GM12878 (cell line): ENCODE results near the gene PHKB. TPM values are rescaled to one million over a fixed set of nuclear protein-coding genes. Genes with fewer than 3 reads are reported as not detected.

ENCODE experiments used
- ATAC-seq: fragments of 200-7000 bp; cut with Tn5 transposase; 3 replicates; pipeline ENCODE4 v1.9.1; 2020; ENCODE audit warnings: mild to moderate bottlenecking, moderate library complexity
- BruUV-seq: library from RNA; stranded (reverse); fragments of 400-500 nt; replicated peaks from 2 replicates; lab custom pipeline; 2021; lab: Mats Ljungman, UMichigan
- CTCF ChIA-PET: fragments of 300-600 bp; sonication (Branson Sonifier 250); formaldehyde crosslinking; extraction: SDS; loops from one replicate; lab custom pipeline; 2021; ENCODE audit warnings: inconsistent platforms; lab: Yijun Ruan, JAX
- POLR2A ChIA-PET: fragments of 350-600 bp; formaldehyde crosslinking; extraction: SDS; loops from one replicate; lab custom pipeline; 2021; ENCODE audit warnings: inconsistent platforms; lab: Charles Lee
- RAD21 ChIA-PET: fragments of 300-600 bp; sonication (Branson Sonifier 250); formaldehyde crosslinking; loops from one replicate; lab custom pipeline; 2023; ENCODE audit warnings: antibody characterized with exemption; ENCODE audit not compliant: unreplicated experiment; lab: Charles Lee
- SMC1A ChIA-PET: fragments of 300-600 bp; sonication (Branson Sonifier 250); formaldehyde crosslinking; loops from one replicate; lab custom pipeline; 2023; ENCODE audit not compliant: unreplicated experiment, uncharacterized antibody; lab: Charles Lee
- DNase-seq: peaks from one replicate; pipeline ENCODE4 v3.0.0-alpha.2; 2011; ENCODE audit warnings: low read depth, low spot score
- FAIRE-seq: peaks from 3 replicates; lab custom pipeline; 2011; peaks lifted over from hg19 to GRCh38; lab: Jason Lieb, UNC
- H2AFZ ChIP-seq: 2 replicates; pipeline ENCODE4 v1.6.0; 2011; ENCODE audit warnings: low read depth, low read length, control low read depth; ENCODE audit not compliant: control insufficient read depth
- H3K27ac ChIP-seq: 2 replicates; pipeline ENCODE4 v1.5.1; 2011; ENCODE audit warnings: control low read depth; ENCODE audit not compliant: control insufficient read depth, insufficient read depth
- H3K27me3 ChIP-seq, 2 experiments: replicated peaks in 1 of 2; 2 replicates each; pipeline versions ENCODE4 v1.6.0 to v1.6.1; 2011; ENCODE audit warnings: low read length in 1 of 2; ENCODE audit not compliant: control insufficient read depth in 2 of 2, insufficient read depth in 2 of 2
- H3K36me3 ChIP-seq, 2 experiments: 2 replicates each; pipeline ENCODE4 v1.5.1; 2011; ENCODE audit warnings: low read length in 1 of 2; ENCODE audit not compliant: control insufficient read depth in 2 of 2, insufficient read depth in 2 of 2
- H3K4me1 ChIP-seq: 2 replicates; pipeline ENCODE4 v1.6.1; 2011; ENCODE audit warnings: mild to moderate bottlenecking, low read length, moderate library complexity, mixed read lengths; ENCODE audit not compliant: control insufficient read depth, insufficient read depth
- H3K4me2 ChIP-seq: 2 replicates; pipeline ENCODE4 v1.6.0; 2011; ENCODE audit warnings: control low read depth; ENCODE audit not compliant: control insufficient read depth, insufficient read depth
- H3K4me3 ChIP-seq: fragments of 200-600 bp; sonication (generic); 2 replicates; pipeline ENCODE4 v1.5.1; 2016
- H3K79me2 ChIP-seq: 2 replicates; pipeline ENCODE4 v1.6.0; 2011; ENCODE audit warnings: low read length; ENCODE audit not compliant: control insufficient read depth, insufficient read depth
- H3K9ac ChIP-seq: 2 replicates; pipeline ENCODE4 v1.8.0; 2011; ENCODE audit warnings: low read length, control low read depth, mixed read lengths; ENCODE audit not compliant: control insufficient read depth, insufficient read depth
- H3K9me3 ChIP-seq: replicated peaks from 3 replicates; pipeline ENCODE4 v1.5.1; 2011; ENCODE audit warnings: mild to moderate bottlenecking, low read length; ENCODE audit not compliant: control insufficient read depth, insufficient read depth
- H4K20me1 ChIP-seq: 2 replicates; pipeline ENCODE4 v1.6.0; 2011; ENCODE audit not compliant: control insufficient read depth, insufficient read depth
- BMI1 ChIP-seq: fragments of 450-650 bp; IDR thresholded peaks from 2 replicates; pipeline ENCODE4 v1.6.1; 2016; ENCODE audit warnings: mild to moderate bottlenecking, moderate library complexity, borderline replicate concordance
- CBX3 ChIP-seq: fragments of 200-600 bp; sonication (generic); IDR thresholded peaks from 2 replicates; pipeline ENCODE4 v1.6.1; 2016; ENCODE audit warnings: low read depth, borderline replicate concordance
- FOXK2 ChIP-seq: fragments of 450-650 bp; IDR thresholded peaks from 2 replicates; pipeline ENCODE4 v1.6.1; 2017; ENCODE audit warnings: mild to moderate bottlenecking, moderate library complexity
- KAT2A ChIP-seq: conservative IDR thresholded peaks from 2 replicates; pipeline ENCODE4 v1.6.1; 2011; ENCODE audit warnings: low read depth, low read length; ENCODE audit not compliant: control insufficient read depth
- MTA3 ChIP-seq: IDR thresholded peaks from 2 replicates; pipeline ENCODE4 v1.6.1; 2012; ENCODE audit warnings: low read length, inconsistent platforms, borderline replicate concordance
- WGBS: methylation state at CpG from one replicate; pipeline ENCODE4 v1.1.6; 2016; ENCODE audit warnings: low lambda C conversion rate; ENCODE audit not compliant: insufficient replicate concordance, insufficient coverage; ENCODE audit errors: missing lambda C conversion rate; 5-methylcytosine and 5-hydroxymethylcytosine counted together
- in situ Hi-C: fragments of 300-500 bp; cut with MboI; formaldehyde crosslinking; loops from 9 replicates; pipeline ENCODE4 v1.14.3; 2018; ENCODE audit warnings: mixed read lengths
- intact Hi-C: fragments of 100-400 bp; cut with micrococcal nuclease; formaldehyde crosslinking; loops from one replicate; pipeline ENCODE4 v1.14.2; 2022; ENCODE audit not compliant: unreplicated experiment
- polyA plus RNA-seq, 11 experiments: library from polyadenylated mRNA; depleted of rRNA in 4 of 11; unstranded in 6 of 11; stranded (reverse) in 5 of 11; fragments of >200 nt; fragmentation: Nextera tagmentation in 4 of 11; fragmentation: Illumina TruSeq in 1 of 11; extraction: Ambion mirVana in 4 of 11; extraction: Trizol in 1 of 11; gene quantifications; 1 replicate in 1 of 11; 2 replicates in 10 of 11; pipeline versions ENCODE4 v1.2.1 to v1.2.3, GENCODE V29; 2011 to 2016; ENCODE audit warnings: inconsistent platforms in 2 of 11, missing spikeins in 2 of 11, low read depth in 1 of 11
- total RNA-seq, 4 experiments: library from RNA; depleted of rRNA in 3 of 4; stranded (reverse); fragments of >200 nt in 3 of 4; fragmentation: Illumina TruSeq in 1 of 4; extraction: Trizol in 1 of 4; gene quantifications; 2 replicates each; pipeline versions ENCODE4 v1.2.1 to v1.2.3, GENCODE V29; 2013 to 2021
- TF ChIP-seq, protein P1 (sequence below): IDR thresholded peaks from 2 replicates; pipeline ENCODE4 v1.6.1; 2012; ENCODE audit warnings: improper control_type of control experiment, low read depth, low read length; ENCODE audit not compliant: insufficient replicate concordance
- TF ChIP-seq, protein P2 (sequence below): IDR thresholded peaks from 2 replicates; pipeline ENCODE4 v1.6.1; 2012; ENCODE audit warnings: low read depth, low read length, improper control_type of control experiment
- TF ChIP-seq, protein P3 (sequence below): fragments of 450-650 bp; IDR thresholded peaks from 2 replicates; pipeline ENCODE4 v1.6.1; 2018; ENCODE audit warnings: borderline replicate concordance, mild to moderate bottlenecking; ENCODE audit not compliant: partially characterized antibody

Gene PHKB
- total and polyA plus RNA-seq, 10 of the 15 experiments (the other 5 are each of a cell fraction or from before 2014, with no cell fraction given): 14.2 to 65.6 (median 37.0) TPM

DNA sequence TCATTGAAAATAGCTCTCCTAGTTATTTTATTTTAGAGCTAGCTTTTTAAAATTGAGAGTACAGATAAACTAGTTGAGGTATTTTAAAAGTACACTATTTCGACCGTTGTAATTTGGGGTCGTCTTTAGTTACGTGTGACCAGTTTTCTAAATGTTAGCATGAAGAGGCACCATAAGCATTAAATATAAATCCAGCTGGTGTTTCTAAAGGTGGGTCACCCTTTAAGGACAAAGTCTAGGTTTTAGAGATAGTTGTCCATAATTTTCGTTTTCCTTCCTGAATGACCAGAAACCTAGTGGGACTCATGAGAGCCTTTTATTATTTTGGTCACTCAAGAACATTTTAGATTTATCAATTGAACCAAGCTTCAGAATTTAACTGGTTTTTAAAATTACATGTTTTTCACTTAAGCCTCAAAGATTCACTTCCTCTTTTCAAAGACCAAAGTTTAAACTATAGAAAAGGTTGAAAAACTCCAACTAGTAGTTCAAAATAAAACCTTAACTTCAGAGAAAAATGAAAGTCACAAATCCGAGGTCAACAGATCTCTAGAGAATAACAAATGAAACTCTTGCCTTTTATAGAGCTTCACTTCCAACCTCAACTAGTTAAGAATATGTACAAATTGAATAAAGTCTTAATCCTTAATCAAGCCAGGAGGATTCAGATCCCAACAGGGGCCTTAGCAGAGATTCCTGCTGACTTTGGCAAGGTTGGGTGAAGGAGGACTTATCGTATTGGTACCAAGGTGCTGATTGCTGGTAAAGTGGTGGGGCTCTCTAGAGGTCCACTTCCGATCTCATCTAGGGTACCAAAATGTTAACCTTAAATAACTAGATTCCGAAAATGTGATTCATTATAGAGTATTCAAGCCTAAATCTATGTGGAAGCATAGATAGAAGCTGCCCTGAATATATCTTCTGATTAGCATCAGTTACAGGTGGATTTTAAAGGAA lies 32.5 kb downstream of the PHKB start (continued):
- TF ChIP-seq, protein P1, sequence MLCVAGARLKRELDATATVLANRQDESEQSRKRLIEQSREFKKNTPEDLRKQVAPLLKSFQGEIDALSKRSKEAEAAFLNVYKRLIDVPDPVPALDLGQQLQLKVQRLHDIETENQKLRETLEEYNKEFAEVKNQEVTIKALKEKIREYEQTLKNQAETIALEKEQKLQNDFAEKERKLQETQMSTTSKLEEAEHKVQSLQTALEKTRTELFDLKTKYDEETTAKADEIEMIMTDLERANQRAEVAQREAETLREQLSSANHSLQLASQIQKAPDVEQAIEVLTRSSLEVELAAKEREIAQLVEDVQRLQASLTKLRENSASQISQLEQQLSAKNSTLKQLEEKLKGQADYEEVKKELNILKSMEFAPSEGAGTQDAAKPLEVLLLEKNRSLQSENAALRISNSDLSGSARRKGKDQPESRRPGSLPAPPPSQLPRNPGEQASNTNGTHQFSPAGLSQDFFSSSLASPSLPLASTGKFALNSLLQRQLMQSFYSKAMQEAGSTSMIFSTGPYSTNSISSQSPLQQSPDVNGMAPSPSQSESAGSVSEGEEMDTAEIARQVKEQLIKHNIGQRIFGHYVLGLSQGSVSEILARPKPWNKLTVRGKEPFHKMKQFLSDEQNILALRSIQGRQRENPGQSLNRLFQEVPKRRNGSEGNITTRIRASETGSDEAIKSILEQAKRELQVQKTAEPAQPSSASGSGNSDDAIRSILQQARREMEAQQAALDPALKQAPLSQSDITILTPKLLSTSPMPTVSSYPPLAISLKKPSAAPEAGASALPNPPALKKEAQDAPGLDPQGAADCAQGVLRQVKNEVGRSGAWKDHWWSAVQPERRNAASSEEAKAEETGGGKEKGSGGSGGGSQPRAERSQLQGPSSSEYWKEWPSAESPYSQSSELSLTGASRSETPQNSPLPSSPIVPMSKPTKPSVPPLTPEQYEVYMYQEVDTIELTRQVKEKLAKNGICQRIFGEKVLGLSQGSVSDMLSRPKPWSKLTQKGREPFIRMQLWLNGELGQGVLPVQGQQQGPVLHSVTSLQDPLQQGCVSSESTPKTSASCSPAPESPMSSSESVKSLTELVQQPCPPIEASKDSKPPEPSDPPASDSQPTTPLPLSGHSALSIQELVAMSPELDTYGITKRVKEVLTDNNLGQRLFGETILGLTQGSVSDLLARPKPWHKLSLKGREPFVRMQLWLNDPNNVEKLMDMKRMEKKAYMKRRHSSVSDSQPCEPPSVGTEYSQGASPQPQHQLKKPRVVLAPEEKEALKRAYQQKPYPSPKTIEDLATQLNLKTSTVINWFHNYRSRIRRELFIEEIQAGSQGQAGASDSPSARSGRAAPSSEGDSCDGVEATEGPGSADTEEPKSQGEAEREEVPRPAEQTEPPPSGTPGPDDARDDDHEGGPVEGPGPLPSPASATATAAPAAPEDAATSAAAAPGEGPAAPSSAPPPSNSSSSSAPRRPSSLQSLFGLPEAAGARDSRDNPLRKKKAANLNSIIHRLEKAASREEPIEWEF: peak; percentile 64
- TF ChIP-seq BMI1: peak; percentile 46; the same call in 1 of the 2 replicates

DNA sequence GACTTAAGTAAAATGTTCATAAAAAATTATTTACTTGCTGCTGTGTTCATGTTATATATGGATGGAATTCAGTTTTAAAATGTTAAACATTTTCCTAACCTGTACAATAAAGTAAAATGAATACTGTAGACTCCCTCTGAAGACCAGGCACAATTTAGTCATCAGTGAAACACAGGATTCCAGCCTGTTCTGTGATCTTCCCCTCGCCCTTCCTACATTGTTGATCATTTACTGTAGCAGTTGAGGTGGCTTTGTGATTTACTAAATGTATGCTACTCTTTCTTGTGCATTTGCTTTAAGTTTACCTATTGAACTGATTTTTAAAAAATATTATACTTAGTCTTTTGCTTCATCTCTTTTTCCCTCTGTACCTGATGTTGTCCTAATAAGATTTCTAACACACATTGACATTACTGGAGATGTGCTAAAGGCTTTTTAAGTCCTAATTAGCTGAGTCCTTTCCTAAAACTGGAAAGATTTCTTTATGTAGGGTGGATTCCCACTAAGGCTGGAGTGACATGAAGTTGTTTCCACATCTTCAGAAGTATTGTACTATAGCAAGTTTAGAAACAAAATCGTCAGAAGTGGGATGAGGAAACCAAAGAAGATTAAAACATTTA lies 38.1 kb downstream of the PHKB start:
- H3K4me1 ChIP-seq: peaks cover 6% of the 10 kb centered on the region; the same call in 1 of the 2 replicates
- RAD21 ChIA-PET: interaction anchor here (0.8 to 1.1 kb wide), 2 partner anchors 24 to 39 kb away, joined by 3 read pairs; no protein-coding TSS in a partner anchor
- no peaks in the 10 kb centered on the region for H3K9me3 ChIP-seq
- FAIRE-seq: no peak
- peaks cover 5 to 23% of the 10 kb centered on the region in 2 experiments for H3K36me3 ChIP-seq
- peaks cover 15% of the 10 kb centered on the region for H3K79me2 ChIP-seq
- SMC1A ChIA-PET: interaction anchor here (0.6 to 2.6 kb wide), 9 partner anchors 8 to 485 kb away, joined by 3 to 11 read pairs (median 4); partner anchors contain the start of genes ITFG1 and PHKB
- H3K4me2 ChIP-seq: no peak overlapping the region
- H3K4me3 ChIP-seq: no peak overlapping the region
- H3K9ac ChIP-seq: no peak overlapping the region
- H3K27ac ChIP-seq: no peak overlapping the region
- no peak for ATAC-seq
- 98% methylated on average over 2 of the region's 2 CpGs for whole genome bisulfite sequencing
- BruUV-seq: no TSS peak
- H4K20me1 ChIP-seq: no peaks in the 10 kb centered on the region
- POLR2A ChIA-PET: no interaction called here
- no peak overlapping the region for H2AFZ ChIP-seq
- intact Hi-C loops: no loop called here
- CTCF ChIA-PET: interaction anchor here (0.8 to 1.0 kb wide), 2 partner anchors 8 to 20 kb away, joined by 3 to 5 read pairs; no protein-coding TSS in a partner anchor
- no peak for TF ChIP-seq MTA3
- TF ChIP-seq, protein P2, sequence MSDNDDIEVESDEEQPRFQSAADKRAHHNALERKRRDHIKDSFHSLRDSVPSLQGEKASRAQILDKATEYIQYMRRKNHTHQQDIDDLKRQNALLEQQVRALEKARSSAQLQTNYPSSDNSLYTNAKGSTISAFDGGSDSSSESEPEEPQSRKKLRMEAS: no peak
- no peak for TF ChIP-seq CBX3
- TF ChIP-seq, protein P3, sequence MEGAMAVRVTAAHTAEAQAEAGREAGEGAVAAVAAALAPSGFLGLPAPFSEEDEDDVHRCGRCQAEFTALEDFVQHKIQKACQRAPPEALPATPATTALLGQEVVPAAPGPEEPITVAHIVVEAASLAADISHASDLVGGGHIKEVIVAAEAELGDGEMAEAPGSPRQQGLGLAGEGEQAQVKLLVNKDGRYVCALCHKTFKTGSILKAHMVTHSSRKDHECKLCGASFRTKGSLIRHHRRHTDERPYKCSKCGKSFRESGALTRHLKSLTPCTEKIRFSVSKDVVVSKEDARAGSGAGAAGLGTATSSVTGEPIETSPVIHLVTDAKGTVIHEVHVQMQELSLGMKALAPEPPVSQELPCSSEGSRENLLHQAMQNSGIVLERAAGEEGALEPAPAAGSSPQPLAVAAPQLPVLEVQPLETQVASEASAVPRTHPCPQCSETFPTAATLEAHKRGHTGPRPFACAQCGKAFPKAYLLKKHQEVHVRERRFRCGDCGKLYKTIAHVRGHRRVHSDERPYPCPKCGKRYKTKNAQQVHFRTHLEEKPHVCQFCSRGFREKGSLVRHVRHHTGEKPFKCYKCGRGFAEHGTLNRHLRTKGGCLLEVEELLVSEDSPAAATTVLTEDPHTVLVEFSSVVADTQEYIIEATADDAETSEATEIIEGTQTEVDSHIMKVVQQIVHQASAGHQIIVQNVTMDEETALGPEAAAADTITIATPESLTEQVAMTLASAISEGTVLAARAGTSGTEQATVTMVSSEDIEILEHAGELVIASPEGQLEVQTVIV: no peak
- TF ChIP-seq FOXK2: no peak
- no peak for TF ChIP-seq KAT2A
- TF ChIP-seq, all 136 proteins: peak for 0
- in situ Hi-C loops: no loop called here
- DNase-seq: no peak
- H3K27me3 ChIP-seq: no peaks in the 10 kb centered on the region
